Endothelial cell of umbilical vein (primary cell): ENCODE results near the gene DPH7. TPM values are rescaled to one million over a fixed set of nuclear protein-coding genes. Genes with fewer than 3 reads are reported as not detected.
A peak's percentile ranks its signal among the peaks of the same experiment; 100 is the strongest.

Experiments
- BruUV-seq: library from RNA; stranded (reverse); fragments of 400-500 nt; replicated peaks from 2 replicates; lab custom pipeline; 2021; lab: Mats Ljungman, UMichigan
- CTCF ChIA-PET: fragments of 300-600, 350-600 bp; sonication (Branson Sonifier 250); formaldehyde crosslinking; loops from one replicate; lab custom pipeline; 2021; ENCODE audit warnings: antibody characterized with exemption, inconsistent platforms; lab: Charles Lee
- POLR2A ChIA-PET: fragments of 300-600, 350-600 bp; sonication (Branson Sonifier 250); formaldehyde crosslinking; loops from one replicate; lab custom pipeline; 2021; ENCODE audit warnings: antibody characterized with exemption, inconsistent platforms; lab: Charles Lee
- DNase-seq: peaks from one replicate; pipeline ENCODE4 v3.0.0-alpha.2; 2011; ENCODE audit warnings: low read depth, low spot score
- FAIRE-seq: peaks from 2 replicates; lab custom pipeline; 2011; peaks lifted over from hg19 to GRCh38; lab: Jason Lieb, UNC
- H2AFZ ChIP-seq: 2 replicates; pipeline ENCODE4 v1.6.0; 2012; ENCODE audit warnings: low read depth, low read length, control low read depth, inconsistent platforms
- H3K27ac ChIP-seq: 2 replicates; pipeline ENCODE4 v1.5.1; 2011; ENCODE audit warnings: low read depth, mild to moderate bottlenecking, control low read depth, low read length, moderate library complexity; ENCODE audit not compliant: insufficient read depth
- H3K27me3 ChIP-seq, 2 experiments: 2 replicates each; pipeline versions ENCODE4 v1.6.0 to v1.6.1; 2011; ENCODE audit warnings: low read length in 2 of 2, mixed read lengths in 1 of 2; ENCODE audit not compliant: control insufficient read depth in 2 of 2, insufficient read depth in 2 of 2
- H3K36me3 ChIP-seq, 2 experiments: 2 replicates in 1 of 2; 3 replicates in 1 of 2; pipeline ENCODE4 v1.5.1; 2011; ENCODE audit warnings: low read length in 2 of 2, mild to moderate bottlenecking in 1 of 2, moderate library complexity in 1 of 2; ENCODE audit not compliant: control insufficient read depth in 2 of 2, insufficient read depth in 2 of 2; ENCODE audit errors: extremely low read depth in 1 of 2
- H3K4me1 ChIP-seq: 3 replicates; pipeline ENCODE4 v1.5.1; 2011; ENCODE audit warnings: mild to moderate bottlenecking, low read length; ENCODE audit not compliant: control insufficient read depth, insufficient read depth; ENCODE audit errors: extremely low read depth
- H3K4me2 ChIP-seq: 2 replicates; pipeline ENCODE4 v1.6.1; 2011; ENCODE audit warnings: low read length, control low read depth, mixed read lengths; ENCODE audit not compliant: insufficient read depth
- H3K4me3 ChIP-seq, 3 experiments: fragments of 200-600 bp in 1 of 3; sonication (generic), shearing (Covaris generic) in 1 of 3; replicated peaks in 1 of 3; 2 replicates each; pipeline ENCODE4 v1.5.1; 2011 to 2016; ENCODE audit warnings: control low read depth in 3 of 3, low read length in 3 of 3, mild to moderate bottlenecking in 2 of 3, inconsistent platforms in 1 of 3, low read depth in 1 of 3, moderate library complexity in 1 of 3; ENCODE audit not compliant: insufficient read depth in 1 of 3
- H3K79me2 ChIP-seq: 2 replicates; pipeline ENCODE4 v1.6.0; 2012; ENCODE audit warnings: low read length, inconsistent platforms; ENCODE audit not compliant: control insufficient read depth, insufficient read depth
- H3K9ac ChIP-seq: replicated peaks from 2 replicates; pipeline ENCODE3; 2011; ENCODE audit warnings: low read length, control low read depth; ENCODE audit not compliant: insufficient read depth; ENCODE audit errors: extremely low read depth
- H3K9me1 ChIP-seq: replicated peaks from 3 replicates; pipeline ENCODE4 v1.6.0; 2011; ENCODE audit warnings: mild to moderate bottlenecking, low read length; ENCODE audit not compliant: control insufficient read depth, insufficient read depth; ENCODE audit errors: extremely low read depth
- H3K9me3 ChIP-seq: replicated peaks from 2 replicates; pipeline ENCODE4 v1.5.1; 2012; ENCODE audit warnings: low read length, inconsistent platforms; ENCODE audit not compliant: control insufficient read depth, insufficient read depth
- H4K20me1 ChIP-seq: replicated peaks from 2 replicates; pipeline ENCODE3; 2011; ENCODE audit warnings: mild to moderate bottlenecking, low read length; ENCODE audit not compliant: control insufficient read depth, insufficient read depth; ENCODE audit errors: extremely low read depth
- EZH2 ChIP-seq: IDR thresholded peaks from 2 replicates; pipeline ENCODE4 v1.6.1; 2012; ENCODE audit warnings: borderline replicate concordance, low read depth, mild to moderate bottlenecking, moderate library complexity, low read length, inconsistent platforms; ENCODE audit not compliant: severe bottlenecking
- FOS ChIP-seq: IDR thresholded peaks from 2 replicates; pipeline ENCODE4 v1.6.1; 2011; ENCODE audit warnings: mild to moderate bottlenecking, low read length, moderate library complexity, borderline replicate concordance; ENCODE audit not compliant: insufficient read depth
- GATA2 ChIP-seq: IDR thresholded peaks from 2 replicates; pipeline ENCODE4 v1.7.0; 2011; ENCODE audit warnings: low read depth, mild to moderate bottlenecking, moderate library complexity, mixed read lengths, low read length; ENCODE audit not compliant: insufficient read length, insufficient read depth
- JUN ChIP-seq: IDR thresholded peaks from 2 replicates; pipeline ENCODE4 v1.6.1; 2011; ENCODE audit warnings: borderline replicate concordance, low read depth; ENCODE audit not compliant: insufficient read length, insufficient read depth
- MYC ChIP-seq: IDR thresholded peaks from one replicate; pipeline ENCODE4 v1.6.1; 2011; ENCODE audit warnings: mild to moderate bottlenecking, low read depth, low read length
- POLR2A ChIP-seq: IDR thresholded peaks from 2 replicates; pipeline ENCODE4 v1.6.1; 2012; ENCODE audit warnings: low read depth, mild to moderate bottlenecking, control low read depth, low read length
- POLR2AphosphoS5 ChIP-seq: IDR thresholded peaks from 2 replicates; pipeline ENCODE4 v1.6.1; 2012; ENCODE audit warnings: low read depth, mild to moderate bottlenecking, control low read depth, low read length, moderate library complexity; ENCODE audit not compliant: insufficient read depth
- dilution Hi-C: fragments of 300-500 bp; cut with MboI; formaldehyde crosslinking; loops from one replicate; pipeline ENCODE4 v1.15.0; 2019; ENCODE audit warnings: low sequenced_read_pairs; ENCODE audit not compliant: extremely low pct_ligation_motif_present
- intact Hi-C: fragments of 100-400 bp; cut with micrococcal nuclease; formaldehyde crosslinking; loops from one replicate; pipeline ENCODE4 v1.10.0; 2022
- polyA plus RNA-seq, 4 experiments: library from polyadenylated mRNA; depleted of rRNA in 3 of 4; stranded (reverse) in 3 of 4; unstranded in 1 of 4; fragments of >200 nt; gene quantifications; 2 replicates each; pipeline versions ENCODE4 v1.2.1 to v1.2.3, GENCODE V29; 2011 to 2012; ENCODE audit warnings: missing spikeins in 1 of 4
- total RNA-seq: library from RNA; stranded (reverse); gene quantifications from 2 replicates; pipeline ENCODE4 v1.2.3, GENCODE V29; 2021
- TF ChIP-seq, protein P1 (sequence below): IDR thresholded peaks from 2 replicates; pipeline ENCODE4 v1.6.1; 2011; ENCODE audit not compliant: insufficient read depth, insufficient read length
- TF ChIP-seq, protein P2 (sequence below), 2 donors: IDR thresholded peaks; 1 replicate in 1 of 2; 2 replicates in 1 of 2; pipeline ENCODE4 v1.5.1; 2011; ENCODE audit warnings: low read length in 2 of 2, mild to moderate bottlenecking in 2 of 2, moderate library complexity in 2 of 2, control low read depth in 1 of 2, inconsistent platforms in 1 of 2, low read depth in 1 of 2; ENCODE audit not compliant: insufficient read depth in 1 of 2; ENCODE audit errors: extremely low read depth in 1 of 2

The DPH7 gene
- total and polyA plus RNA-seq, 2 donors (not counting 3 experiments of a cell fraction or from before 2014, with no cell fraction given): 41.8 to 43.2 TPM

DNA sequence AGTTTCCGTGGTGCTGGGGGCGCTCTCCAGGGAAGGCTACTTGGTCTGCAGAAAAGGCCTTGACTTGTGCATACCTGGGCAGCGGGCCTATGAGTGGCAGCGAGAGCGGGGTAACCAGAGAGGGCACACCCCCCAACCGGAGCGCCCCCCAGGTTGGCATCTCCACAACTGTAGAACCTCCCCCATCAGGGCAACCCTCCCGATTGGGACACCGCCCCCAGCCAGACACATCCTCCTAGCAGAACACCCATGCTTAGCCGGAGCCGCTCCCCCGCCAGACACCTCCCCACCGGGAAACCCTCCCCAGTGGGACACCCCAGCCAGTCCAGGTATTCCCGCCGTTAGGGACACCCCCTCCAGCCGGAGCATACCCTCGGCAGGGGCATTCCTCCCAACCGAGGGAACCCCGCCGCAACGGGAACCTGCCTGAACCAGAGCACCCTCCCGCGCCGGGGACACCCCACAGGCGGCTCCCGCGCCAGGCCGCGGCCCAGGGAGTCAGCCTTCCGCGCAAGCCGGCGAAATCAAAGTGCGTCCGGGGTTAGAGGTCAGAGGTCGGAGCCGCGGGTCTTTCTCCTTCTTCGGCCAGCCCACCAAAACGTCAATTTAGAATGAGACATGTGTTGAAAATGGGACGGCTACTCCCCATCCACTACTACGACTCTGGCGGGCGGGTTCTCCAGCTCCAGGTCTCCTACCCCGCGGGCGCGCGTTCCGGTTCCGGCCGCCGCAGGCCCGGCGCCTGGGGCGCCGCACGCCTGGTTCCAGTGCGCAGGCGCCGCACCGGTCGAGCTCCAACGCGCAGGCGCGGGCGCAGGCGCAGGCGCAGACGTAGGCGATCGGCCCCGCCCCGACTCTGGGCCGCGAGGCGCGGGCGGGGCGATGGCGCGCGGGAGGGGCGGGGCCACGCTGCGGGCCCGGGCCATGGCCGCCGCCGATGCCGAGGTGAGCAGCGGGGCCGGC lies 39.7 kb upstream of the DPH7 start, which contains the start of gene EHMT1:
Gene EHMT1 (plus strand): TSS at position 901 of the 963 bp plus-strand sequence. CDS start 24 bp downstream, at position 925.
- H3K4me2 ChIP-seq: peak within 1 kb of the TSS; percentile 93
- no peaks in the 10 kb centered on the region for H4K20me1 ChIP-seq
- TSS peak; percentile 40 for BruUV-seq
- dilution Hi-C loops: no loop called here
- peaks cover 22% of the 10 kb centered on the region for H3K4me1 ChIP-seq
- no peaks in the 10 kb centered on the region for H3K9me1 ChIP-seq
- peak; percentile 83 for DNase-seq
- H3K4me3 ChIP-seq: peak within 1 kb of the TSS; percentile 72 to 82 (median 73)
- TF ChIP-seq POLR2AphosphoS5: peak; percentile 92
- peak; percentile 88 for TF ChIP-seq POLR2A
- no peak for TF ChIP-seq EZH2
- TF ChIP-seq, protein P1, sequence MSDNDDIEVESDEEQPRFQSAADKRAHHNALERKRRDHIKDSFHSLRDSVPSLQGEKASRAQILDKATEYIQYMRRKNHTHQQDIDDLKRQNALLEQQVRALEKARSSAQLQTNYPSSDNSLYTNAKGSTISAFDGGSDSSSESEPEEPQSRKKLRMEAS: no peak
- ChIA-PET CTCF (interaction anchor here (0.9 to 1.7 kb wide), 5 partner anchors 13 to 55 kb away, joined by 3 to 10 read pairs (median 4); partner anchors contain the start of gene ARRDC1), POLR2A (no interaction called here)
- H3K27me3 ChIP-seq: no peaks in the 10 kb centered on the region
- H2AFZ ChIP-seq: peak within 1 kb of the TSS; percentile 43
- H3K9me3 ChIP-seq: no peaks in the 10 kb centered on the region
- H3K36me3 ChIP-seq: peaks cover 0 to 13% of the 10 kb centered on the region in 2 experiments
- peak within 1 kb of the TSS; percentile 71 for H3K9ac ChIP-seq
- H3K79me2 ChIP-seq: peaks cover 56% of the 10 kb centered on the region
- FAIRE-seq: peak; percentile 90
- peak within 1 kb of the TSS; percentile 58 for H3K27ac ChIP-seq
- intact Hi-C loops: loop anchor here (1.0 to 2.0 kb wide), 3 partner anchors 13 to 68 kb away; partner anchors contain the start of genes ARRDC1, MRPL41, PNPLA7 and ZMYND19

DNA sequence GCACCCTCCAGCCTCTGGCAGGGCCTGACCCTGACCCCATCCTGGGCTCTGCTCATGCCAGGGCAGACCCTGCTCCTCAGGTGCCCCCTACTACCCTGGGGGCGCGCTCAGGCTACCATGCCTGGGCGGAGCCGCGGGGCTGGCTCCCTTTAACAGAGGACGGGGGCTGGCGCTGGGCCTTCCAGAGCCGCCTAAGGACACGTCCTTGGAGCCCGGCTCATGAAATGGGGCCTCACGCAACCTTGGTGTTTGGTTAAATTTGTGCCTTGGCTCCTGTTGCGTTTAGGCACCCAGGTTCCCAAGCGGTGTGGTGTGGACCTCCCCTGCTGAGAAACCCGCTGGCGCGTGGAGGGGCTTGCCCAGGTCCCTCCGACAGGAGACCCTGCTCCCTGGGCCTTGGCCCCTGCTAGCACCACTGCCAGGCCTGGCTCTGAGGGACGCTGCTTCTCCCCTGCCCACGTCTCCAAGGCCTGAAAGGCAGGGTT lies 36.7 kb upstream of the DPH7 start:
- Histone ChIP-seq H4K20me1 (no peaks in the 10 kb centered on the region), H3K9me1 (no peaks in the 10 kb centered on the region), H3K9ac (no peak overlapping the region), H3K4me2 (no peak overlapping the region), H3K36me3 (peaks cover 0 to 13% of the 10 kb centered on the region in 2 experiments), H3K9me3 (no peaks in the 10 kb centered on the region), H3K27me3 (no peaks in the 10 kb centered on the region), H3K79me2 (peaks cover 28% of the 10 kb centered on the region), H3K4me3 (no peak overlapping the region), H3K4me1 (peaks cover 21% of the 10 kb centered on the region), H2AFZ (no peak overlapping the region), H3K27ac (no peak overlapping the region)
- ChIA-PET CTCF (no interaction called here), POLR2A (no interaction called here)
- intact Hi-C loops: no loop called here
- no peak for FAIRE-seq
- DNase-seq: no peak
- TF ChIP-seq JUN: no peak
- no peak for TF ChIP-seq FOS
- TF ChIP-seq, protein P2, sequence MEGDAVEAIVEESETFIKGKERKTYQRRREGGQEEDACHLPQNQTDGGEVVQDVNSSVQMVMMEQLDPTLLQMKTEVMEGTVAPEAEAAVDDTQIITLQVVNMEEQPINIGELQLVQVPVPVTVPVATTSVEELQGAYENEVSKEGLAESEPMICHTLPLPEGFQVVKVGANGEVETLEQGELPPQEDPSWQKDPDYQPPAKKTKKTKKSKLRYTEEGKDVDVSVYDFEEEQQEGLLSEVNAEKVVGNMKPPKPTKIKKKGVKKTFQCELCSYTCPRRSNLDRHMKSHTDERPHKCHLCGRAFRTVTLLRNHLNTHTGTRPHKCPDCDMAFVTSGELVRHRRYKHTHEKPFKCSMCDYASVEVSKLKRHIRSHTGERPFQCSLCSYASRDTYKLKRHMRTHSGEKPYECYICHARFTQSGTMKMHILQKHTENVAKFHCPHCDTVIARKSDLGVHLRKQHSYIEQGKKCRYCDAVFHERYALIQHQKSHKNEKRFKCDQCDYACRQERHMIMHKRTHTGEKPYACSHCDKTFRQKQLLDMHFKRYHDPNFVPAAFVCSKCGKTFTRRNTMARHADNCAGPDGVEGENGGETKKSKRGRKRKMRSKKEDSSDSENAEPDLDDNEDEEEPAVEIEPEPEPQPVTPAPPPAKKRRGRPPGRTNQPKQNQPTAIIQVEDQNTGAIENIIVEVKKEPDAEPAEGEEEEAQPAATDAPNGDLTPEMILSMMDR (IDR thresholded peaks at IDR 0.05; ENCODE audit: extremely low read depth in 1 of 2, insufficient read depth in 1 of 2, low read depth in 1 of 2, low read length in 2 of 2): no peak
- TF ChIP-seq, protein P1: no peak
- TF ChIP-seq GATA2: no peak
- TF ChIP-seq POLR2AphosphoS5: no peak
- no peak for TF ChIP-seq EZH2
- no peak for TF ChIP-seq MYC
- TF ChIP-seq POLR2A: no peak
- no TSS peak for BruUV-seq
- dilution Hi-C loops: no loop called here
